GM18508 (cell line): ENCODE results near the gene KIF23.
"Not testable (repeated sequence)": the region's sequence is repeated elsewhere in the genome, so short reads cannot be mapped to it uniquely, and the experiment has no call there.

Experiments used
- ATAC-seq: cut with Tn5 transposase; IDR thresholded peaks from one replicate; pipeline ENCODE4 v1.9.1; 2021; ENCODE audit warnings: moderate number of reproducible peaks; ENCODE audit not compliant: insufficient read depth, unreplicated experiment

Gene KIF23

GRCh38 chr15:69424748-69425413, 10.7 kb downstream of the KIF23 start:
- ATAC-seq, result no peak

DNA sequence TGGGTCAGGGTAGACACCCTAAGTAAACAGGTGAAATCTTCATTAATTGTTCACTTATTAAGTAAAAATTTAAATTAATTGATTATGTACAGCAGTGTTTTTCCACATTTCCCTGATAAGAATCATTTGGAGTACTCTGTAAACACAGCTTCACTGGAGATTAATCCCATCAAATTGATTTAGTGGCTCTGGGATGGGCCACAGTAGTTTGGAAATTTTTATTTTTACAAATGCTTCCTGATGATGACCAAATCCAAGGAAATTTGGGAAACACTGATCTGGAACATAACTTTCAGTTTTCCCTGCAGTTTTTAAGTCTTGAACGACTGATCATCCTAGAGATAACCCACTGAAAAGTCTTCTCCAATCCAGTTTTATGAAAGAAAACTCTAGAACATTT, 19.7 kb downstream of the KIF23 start:
- no peak for ATAC-seq

DNA sequence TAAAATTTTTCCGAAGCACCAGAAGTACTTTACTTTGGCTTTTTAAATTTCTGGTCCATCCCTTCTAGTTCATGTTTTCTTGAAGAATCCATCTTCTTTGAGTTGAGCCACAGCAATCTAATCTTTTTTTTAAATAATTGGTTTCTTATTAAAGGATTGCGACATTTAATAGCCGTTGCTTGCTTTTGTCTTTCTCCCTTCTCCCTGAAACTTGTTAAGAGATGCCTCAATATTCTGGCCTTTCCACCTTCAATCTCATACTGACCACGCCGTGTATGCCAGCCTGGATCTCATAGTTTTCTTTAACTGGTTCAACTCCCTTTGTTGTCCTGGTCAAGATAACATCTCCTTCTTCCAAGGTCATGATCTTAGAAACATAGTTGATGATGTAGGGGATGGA, 20.1 kb downstream of the KIF23 start:
- no peak for ATAC-seq

GRCh38 chr15:69434679-69435078, 20.5 kb downstream of the KIF23 start:
- ATAC-seq, result no peak

DNA sequence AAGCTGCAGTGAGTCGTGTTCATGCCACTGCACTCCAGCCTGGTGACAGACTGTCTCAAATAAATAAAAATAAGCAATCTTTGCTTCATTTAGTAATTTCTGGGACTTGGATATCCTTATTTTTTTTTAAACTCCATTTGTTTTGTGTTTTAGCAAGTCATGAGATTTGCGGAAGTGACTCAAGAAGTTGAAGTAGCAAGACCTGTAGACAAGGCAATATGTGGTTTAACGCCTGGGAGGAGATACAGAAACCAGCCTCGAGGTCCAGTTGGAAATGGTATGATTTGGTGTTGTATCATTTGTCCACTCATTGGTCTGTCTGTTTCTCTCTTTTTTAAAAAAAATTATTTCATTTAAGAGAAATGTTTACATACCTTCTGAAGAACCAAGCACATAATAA, 21.8 kb downstream of the KIF23 start:
- ATAC-seq, result no peak

GRCh38 chr15:69436951-69437350, 22.8 kb downstream of the KIF23 start:
- no peak for ATAC-seq

GRCh38 chr15:69439623-69440022, 25.5 kb downstream of the KIF23 start:
- no peak for ATAC-seq

DNA sequence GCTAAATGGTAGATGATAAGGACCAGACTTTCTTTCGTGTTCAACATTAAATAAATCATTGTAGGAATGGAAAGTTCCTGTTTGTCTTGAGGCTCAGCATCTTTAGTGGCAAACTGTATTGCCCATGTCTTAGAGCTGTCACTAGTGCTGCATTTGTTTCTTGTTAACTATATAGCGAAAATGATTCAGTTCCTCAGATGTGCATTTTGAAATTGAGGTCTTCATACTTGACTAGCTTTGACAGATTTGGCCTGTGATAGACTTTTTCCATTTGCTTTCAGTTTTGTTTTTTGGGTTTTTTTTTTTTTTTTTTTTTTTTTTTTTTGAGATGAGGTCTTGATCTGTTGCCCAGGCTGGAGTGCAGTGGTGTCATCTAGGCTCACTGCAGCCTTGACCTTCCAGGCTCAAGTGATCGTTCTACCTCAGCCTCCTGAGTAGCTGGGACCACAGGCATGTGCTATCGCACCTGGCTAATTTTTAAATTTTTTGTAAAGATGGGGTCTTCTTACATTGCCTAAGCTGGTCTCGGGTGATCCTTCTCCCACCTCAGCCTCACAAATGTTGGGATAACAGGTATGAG, 29.0 kb downstream of the KIF23 start:
- ATAC-seq, result no peak

DNA sequence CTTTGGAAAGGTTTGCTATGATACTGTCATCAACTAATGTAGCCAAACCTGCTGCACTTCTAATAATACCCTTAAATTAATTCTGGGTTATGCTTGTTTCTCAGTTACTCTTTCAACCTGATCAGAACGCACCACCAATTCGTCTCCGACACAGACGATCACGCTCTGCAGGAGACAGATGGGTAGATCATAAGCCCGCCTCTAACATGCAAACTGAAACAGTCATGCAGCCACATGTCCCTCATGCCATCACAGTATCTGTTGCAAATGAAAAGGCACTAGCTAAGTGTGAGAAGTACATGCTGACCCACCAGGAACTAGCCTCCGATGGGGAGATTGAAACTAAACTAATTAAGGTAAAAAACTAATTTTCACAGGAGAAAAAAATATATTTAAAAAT, 30.5 kb downstream of the KIF23 start:
- peak; percentile 52 for ATAC-seq

DNA sequence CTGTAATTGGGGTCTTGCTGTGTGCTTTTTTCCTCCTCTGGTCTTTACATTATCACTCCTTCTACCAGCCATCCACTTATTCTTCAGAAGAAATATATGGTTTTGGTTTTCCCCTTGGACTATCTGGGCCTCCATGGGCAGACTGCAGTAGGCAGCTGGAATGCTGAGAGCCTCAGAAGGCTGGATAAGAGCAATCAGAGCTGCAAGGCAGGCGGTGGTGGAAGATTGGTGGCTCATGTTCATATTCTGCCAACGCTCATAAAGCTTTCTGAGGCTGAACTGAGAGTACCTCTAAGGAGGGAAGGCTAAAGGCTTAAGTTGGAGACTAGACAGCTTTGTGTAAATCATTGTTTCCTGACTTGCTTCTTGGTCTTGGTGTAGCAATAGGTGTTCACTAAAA, 32.8 kb downstream of the KIF23 start:
- ATAC-seq, result no peak

DNA sequence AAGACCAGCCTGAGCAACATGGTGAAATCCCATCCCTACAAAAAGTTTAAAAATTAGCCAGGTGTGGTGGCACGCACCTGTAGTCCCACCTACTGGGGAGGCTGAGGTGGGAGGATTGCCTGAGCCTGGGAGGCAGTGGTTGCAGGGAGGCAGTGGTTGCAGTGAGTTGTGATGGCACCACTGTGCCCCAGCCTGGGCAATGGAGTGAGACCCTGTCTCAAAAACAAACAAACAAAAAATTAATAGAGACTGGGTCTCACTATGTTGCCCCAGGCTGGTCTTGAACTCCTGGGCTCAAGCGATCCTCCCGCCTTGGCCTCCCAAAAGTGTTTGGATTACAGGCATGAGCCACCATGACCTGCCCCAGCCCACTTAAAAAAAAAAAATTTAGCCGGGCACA, 36.1 kb downstream of the KIF23 start:
- ATAC-seq, result not testable (repeated sequence)

GRCh38 chr15:69450968-69451695, 37.0 kb downstream of the KIF23 start:
- ATAC-seq, result no peak

DNA sequence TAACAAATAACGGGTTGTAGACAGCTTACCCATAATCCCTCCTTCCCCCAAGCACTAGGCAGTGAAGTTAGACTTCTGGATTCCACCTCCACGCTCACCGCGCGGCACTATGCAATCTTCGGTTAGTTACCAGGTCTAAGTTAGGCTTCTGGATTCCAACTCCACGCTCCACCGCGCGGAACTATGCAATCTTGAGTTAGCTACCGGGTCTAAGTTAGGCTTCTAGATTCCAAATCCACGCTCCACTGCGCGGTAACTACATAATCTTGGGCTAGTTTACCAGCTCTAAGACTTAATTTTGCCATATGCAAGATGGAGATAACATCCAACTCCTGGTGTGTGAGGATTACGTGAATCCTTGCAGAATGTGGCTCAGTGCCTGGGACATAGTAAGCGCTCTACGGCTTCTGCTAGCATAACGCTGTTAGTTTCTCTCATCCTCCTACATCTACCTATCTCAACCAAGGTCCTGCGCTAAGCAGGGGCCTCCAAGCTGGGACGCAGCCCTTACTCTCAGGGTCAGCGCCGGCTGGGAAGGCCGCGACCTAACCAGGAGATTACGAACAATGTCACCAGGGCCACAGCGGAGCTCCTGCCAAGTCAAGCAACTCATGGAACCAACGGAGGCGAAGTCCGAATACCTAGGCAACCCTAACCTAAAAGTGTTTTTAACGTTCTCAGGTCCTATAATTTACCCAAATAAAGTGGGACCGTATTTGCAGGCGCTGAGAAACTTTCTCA, 38.0 kb downstream of the KIF23 start:
- ATAC-seq, result peak; percentile 23

DNA sequence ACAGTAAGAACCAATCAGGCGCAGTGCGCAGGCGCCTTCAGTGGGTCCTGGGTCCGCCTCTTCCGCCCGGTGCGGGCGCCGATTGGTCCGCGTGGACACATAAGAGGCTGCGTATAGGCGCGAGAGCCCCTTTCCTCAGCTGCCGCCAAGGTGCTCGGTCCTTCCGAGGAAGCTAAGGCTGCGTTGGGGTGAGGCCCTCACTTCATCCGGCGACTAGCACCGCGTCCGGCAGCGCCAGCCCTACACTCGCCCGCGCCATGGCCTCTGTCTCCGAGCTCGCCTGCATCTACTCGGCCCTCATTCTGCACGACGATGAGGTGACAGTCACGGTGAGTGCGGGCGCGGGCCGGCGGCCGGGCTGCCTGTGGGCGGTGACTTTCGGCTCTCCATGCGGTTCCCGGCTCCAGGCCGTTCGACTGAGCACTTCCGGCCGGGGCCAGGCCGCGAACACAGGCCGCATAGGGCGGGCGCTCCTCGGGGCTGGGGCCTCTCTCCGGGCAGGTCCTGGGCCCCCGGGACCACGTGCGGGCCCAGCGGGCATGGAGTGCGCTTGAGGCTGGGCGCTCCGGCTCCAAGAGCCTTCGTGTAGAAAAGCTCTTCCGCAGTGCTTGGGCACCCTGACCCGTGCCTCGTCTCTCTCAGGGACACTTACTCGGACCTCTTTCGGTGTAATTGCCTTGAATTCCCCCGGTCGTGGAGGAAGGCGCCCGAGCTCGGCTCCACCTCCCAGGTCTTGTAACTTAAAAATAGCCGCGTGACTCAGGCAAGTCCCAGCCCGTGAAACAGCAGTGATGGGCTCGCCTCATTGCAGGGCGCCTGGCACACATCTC, 38.8 kb downstream of the KIF23 start, which contains the start of gene RPLP1:
RPLP1 (plus strand) TSS at position 127 of the 830 bp plus-strand sequence; CDS start at position 258, 131 bp downstream.
- peak; percentile 55 for ATAC-seq

GRCh38 chr15:69454953-69455352, 40.8 kb downstream of the KIF23 start:
- ATAC-seq, result no peak

GRCh38 chr15:69456208-69457166, 42.3 kb downstream of the KIF23 start:
- ATAC-seq, result no peak

DNA sequence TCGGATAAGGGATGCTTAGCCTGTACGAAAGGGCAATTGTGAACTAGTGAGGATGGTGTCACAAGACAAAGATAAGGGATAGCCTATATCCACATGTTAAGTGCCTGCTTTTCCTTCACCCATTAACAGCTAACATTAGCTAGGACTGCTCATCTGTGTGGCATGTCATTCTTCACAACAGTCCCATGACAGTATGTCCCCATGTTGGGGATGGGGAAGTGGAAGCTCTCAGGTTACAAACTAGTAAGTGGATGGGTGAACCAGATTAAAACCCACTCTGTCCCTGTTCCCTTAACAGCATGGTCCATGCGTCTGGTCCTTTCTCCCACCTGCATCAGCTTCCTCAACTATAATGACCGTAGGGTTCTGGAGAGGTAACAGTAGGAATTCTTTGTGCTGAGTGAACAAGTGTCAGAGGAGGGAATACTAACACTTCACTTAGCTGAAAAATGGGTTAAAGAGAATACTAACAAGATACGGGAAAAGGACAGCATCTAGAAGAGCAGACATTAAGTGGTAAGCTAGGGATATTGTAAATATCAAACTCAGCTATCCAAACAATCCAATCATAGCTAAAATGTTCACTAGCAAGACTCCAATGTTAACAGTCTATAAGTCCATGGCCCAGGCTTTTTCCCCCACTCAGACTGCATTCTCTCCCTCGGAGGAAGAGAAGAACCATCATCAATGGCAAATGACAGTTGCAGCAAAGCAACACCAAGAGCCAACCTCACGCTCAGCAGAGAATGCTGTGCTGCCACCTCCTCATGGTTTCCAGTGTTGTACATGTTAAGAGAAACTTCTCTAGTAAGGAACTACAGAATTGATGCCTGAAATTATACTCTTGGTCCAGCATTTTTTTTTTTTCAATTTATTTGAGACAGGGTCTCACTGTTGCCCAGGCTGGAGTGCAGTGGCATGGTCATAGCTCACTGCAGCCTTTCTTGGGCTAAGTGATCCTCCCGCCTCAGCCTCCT, 43.4 kb downstream of the KIF23 start:
- ATAC-seq, result no peak

DNA sequence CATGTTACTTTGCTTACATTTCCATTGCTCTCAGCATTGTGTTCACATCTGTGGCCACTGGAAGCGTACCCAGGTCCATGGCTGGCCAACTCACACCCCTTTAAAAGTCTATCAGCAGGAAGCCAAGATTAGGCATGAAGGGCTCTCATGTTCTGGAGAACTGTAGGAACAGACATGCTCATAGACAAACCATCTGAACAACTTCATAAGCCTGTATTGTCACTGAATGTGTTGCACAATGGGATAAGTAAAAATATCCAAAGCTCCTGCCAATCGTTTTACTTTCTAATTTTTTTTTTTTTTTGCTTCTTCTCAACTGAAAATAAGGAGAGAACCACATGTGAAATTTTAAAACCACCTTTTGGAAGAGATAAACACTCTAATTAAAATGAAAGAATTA, 44.9 kb downstream of the KIF23 start:
- ATAC-seq, result no peak
